ENCODE measurements around the gene MTFR1L. TPM values are rescaled to one million over a fixed set of nuclear protein-coding genes. Genes with fewer than 3 reads are reported as not detected.

The MTFR1L gene
- total RNA-seq, 1 donor = 46.6 TPM

GRCh38 chr1:25828491-25828890, 8.7 kb downstream of the MTFR1L start:
- DNase-seq (ENCODE audit: low read depth) = no peak
- H3K4me3 ChIP-seq (ENCODE audit: low read depth, low read length) = no peak overlapping the region
- TF ChIP-seq, protein P1, sequence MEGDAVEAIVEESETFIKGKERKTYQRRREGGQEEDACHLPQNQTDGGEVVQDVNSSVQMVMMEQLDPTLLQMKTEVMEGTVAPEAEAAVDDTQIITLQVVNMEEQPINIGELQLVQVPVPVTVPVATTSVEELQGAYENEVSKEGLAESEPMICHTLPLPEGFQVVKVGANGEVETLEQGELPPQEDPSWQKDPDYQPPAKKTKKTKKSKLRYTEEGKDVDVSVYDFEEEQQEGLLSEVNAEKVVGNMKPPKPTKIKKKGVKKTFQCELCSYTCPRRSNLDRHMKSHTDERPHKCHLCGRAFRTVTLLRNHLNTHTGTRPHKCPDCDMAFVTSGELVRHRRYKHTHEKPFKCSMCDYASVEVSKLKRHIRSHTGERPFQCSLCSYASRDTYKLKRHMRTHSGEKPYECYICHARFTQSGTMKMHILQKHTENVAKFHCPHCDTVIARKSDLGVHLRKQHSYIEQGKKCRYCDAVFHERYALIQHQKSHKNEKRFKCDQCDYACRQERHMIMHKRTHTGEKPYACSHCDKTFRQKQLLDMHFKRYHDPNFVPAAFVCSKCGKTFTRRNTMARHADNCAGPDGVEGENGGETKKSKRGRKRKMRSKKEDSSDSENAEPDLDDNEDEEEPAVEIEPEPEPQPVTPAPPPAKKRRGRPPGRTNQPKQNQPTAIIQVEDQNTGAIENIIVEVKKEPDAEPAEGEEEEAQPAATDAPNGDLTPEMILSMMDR (IDR thresholded peaks at IDR 0.05; ENCODE audit: insufficient read depth, low read depth, low read length) = no peak

DNA sequence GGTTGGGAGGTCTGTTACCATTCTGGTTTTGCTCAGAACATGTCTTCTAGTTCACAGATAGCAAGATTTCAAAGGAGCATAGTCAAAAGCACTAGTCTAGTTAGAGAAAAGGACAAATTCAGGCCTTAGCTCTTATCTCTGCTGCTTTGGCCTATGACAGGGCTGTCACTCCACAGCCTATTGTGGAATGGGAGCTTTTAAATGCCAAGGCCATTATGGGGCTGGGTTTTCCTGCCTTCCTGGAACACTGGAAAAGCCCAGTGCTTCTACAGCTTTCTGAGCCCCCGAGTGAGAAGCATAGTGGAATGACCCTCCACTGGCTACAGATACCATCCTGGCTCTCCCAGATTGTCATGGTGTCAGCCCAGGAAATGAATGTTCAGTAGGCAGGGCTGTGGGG, 9.3 kb downstream of the MTFR1L start:
- H3K4me3 ChIP-seq (ENCODE audit: low read depth, low read length) = no peak overlapping the region
- DNase-seq (ENCODE audit: low read depth) = no peak
- TF ChIP-seq, protein P1 (IDR thresholded peaks at IDR 0.05; ENCODE audit: insufficient read depth, low read depth, low read length) = no peak

DNA sequence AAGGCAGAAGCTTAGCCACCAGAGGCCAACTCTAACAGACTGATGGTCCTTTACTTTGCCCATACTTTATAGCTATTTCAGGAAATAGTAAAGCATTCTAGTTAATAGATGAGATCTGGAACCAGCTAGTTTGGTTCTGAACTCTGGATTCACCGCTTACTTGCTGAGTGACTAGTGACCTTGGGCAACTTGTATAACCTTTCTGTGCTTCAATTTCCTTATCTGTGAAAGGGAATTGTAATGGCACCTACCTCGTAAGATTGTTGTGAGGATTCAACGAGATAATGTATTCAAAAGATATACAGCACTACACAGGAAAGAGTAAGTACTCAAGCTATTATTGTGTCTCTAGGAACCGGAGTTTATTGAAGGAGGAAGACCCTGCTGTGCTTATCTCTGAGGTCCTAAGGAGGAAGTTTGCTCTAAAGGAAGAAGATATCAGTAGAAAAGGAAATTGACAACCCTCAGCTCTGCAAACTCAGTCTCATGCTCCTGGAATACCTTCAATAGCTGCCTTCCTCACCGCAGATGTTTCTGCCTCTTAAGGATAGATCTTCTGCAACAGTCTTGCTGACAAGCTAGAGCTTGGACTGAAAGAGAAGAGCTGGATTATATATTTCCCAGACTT, 11.9 kb downstream of the MTFR1L start:
- H3K4me3 ChIP-seq (ENCODE audit: low read depth, low read length) = no peak overlapping the region
- TF ChIP-seq, protein P1 (IDR thresholded peaks at IDR 0.05; ENCODE audit: insufficient read depth, low read depth, low read length) = no peak
- DNase-seq (ENCODE audit: low read depth) = no peak

DNA sequence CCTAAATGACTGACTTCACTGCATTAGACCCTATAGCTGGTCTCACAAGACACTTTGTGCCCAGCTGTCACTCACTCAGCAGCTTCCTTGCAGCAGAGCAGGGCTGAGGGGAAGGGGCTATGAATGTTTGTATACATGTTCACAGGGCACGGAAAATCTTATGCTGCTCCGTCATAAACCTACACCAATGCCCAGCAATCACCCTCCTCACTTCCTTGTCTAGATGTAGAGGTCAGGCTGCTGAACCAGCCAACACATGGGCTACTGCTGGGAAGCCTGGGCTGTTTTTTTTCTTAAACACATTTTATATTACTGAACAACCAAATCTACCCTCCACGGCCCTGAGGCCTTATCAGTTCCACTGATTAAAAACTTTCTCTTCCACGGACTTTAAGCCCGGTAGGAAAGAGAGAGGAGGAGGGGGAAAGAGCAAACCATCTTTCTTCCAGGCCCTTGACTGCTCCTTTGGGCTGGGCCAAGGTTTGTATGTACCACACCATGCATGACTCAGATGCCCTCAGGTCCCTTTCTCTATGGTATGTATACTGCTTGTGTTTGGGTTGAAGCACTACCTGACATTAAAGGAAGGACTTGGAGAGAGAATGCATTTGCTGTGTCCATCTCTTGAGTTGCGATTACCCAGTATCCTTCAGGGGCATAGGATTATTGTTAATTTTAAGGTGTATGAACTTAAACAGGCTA, 12.7 kb downstream of the MTFR1L start:
- H3K4me3 ChIP-seq (ENCODE audit: low read depth, low read length) = no peak overlapping the region
- TF ChIP-seq, protein P1 (IDR thresholded peaks at IDR 0.05; ENCODE audit: insufficient read depth, low read depth, low read length) = no peak
- no peak for DNase-seq (ENCODE audit: low read depth)

DNA sequence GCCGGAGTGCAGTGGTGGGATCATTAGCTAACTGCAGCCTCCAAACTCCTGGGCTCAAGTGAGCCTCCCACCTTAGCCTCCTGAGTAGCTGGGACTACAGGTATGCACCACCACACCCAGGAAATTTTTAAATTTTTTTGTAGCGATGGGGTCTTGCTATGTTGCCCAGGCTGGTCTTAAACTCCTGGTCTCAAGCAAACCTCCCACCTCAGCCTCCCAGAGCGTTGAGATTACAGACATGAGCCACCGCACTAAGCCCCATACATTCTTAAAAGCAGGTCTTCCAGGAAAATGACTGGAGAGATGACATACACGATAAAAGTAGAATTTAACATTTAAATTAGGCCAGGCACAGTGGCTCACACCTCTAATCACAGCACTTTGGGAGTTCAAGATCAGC, 13.4 kb downstream of the MTFR1L start:
- no peak for DNase-seq (ENCODE audit: low read depth)
- TF ChIP-seq, protein P1 (IDR thresholded peaks at IDR 0.05; ENCODE audit: insufficient read depth, low read depth, low read length) = no peak
- H3K4me3 ChIP-seq (ENCODE audit: low read depth, low read length) = no peak overlapping the region

- TF ChIP-seq, protein P1 (IDR thresholded peaks at IDR 0.05; ENCODE audit: insufficient read depth, low read depth, low read length) = no peak
- H3K4me3 ChIP-seq (ENCODE audit: low read depth, low read length) = no peak overlapping the region
- no peak for DNase-seq (ENCODE audit: low read depth)
These were observed 15.1 kb downstream of the MTFR1L start for GRCh38 chr1:25834894-25835293.

Data from fibroblast of villous mesenchyme (primary cell).